ENCODE measurements around the gene NANS. TPM values are rescaled to one million over a fixed set of nuclear protein-coding genes. Genes with fewer than 3 reads are reported as not detected.

The NANS gene
- total RNA-seq, 4 donors from 2014 or later = 46.2 to 72.0 (median 58.4) TPM

DNA sequence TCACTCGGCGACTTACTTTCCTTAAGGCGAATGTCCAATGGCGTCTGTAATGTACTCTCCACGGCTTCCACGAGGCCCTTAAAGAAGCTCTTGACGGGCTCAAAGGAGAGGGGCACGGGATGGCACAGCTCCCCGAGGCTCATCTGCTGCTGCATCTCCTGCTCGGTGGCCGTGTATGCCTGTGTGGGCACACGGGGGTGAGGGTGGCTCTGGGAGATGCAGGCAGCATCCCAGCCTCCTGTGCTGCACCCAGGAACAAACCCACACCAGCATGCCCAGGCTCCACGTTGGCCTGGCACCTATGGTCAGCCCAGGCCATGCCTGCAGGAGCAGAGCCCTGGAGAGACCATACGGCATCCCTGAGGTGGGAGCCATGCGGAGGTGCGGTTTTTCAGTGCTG, 38.3 kb downstream of the NANS start:
- no peaks in the 10 kb centered on the region for H3K9me3 ChIP-seq
- WGBS, 2 donors = 91 to 96% methylated on average over 11 to 16 of the region's 16 CpGs
- intact Hi-C loops (cut with DNase I) = no loop called here
- TF ChIP-seq POLR2A (IDR thresholded peaks at IDR 0.05) = no peak
- TF ChIP-seq, protein P1, sequence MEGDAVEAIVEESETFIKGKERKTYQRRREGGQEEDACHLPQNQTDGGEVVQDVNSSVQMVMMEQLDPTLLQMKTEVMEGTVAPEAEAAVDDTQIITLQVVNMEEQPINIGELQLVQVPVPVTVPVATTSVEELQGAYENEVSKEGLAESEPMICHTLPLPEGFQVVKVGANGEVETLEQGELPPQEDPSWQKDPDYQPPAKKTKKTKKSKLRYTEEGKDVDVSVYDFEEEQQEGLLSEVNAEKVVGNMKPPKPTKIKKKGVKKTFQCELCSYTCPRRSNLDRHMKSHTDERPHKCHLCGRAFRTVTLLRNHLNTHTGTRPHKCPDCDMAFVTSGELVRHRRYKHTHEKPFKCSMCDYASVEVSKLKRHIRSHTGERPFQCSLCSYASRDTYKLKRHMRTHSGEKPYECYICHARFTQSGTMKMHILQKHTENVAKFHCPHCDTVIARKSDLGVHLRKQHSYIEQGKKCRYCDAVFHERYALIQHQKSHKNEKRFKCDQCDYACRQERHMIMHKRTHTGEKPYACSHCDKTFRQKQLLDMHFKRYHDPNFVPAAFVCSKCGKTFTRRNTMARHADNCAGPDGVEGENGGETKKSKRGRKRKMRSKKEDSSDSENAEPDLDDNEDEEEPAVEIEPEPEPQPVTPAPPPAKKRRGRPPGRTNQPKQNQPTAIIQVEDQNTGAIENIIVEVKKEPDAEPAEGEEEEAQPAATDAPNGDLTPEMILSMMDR (IDR thresholded peaks at IDR 0.05) = no peak
- peaks cover 19 to 39% (median 26%) of the 10 kb centered on the region in 3 donors for H3K4me1 ChIP-seq
- H3K27ac ChIP-seq = no peak overlapping the region
- no peaks in the 10 kb centered on the region for H3K27me3 ChIP-seq
- no peak overlapping the region for H3K4me3 ChIP-seq
- H3K36me3 ChIP-seq = peaks cover 5 to 37% (median 6%) of the 10 kb centered on the region in 3 donors
- no peak for DNase-seq

DNA sequence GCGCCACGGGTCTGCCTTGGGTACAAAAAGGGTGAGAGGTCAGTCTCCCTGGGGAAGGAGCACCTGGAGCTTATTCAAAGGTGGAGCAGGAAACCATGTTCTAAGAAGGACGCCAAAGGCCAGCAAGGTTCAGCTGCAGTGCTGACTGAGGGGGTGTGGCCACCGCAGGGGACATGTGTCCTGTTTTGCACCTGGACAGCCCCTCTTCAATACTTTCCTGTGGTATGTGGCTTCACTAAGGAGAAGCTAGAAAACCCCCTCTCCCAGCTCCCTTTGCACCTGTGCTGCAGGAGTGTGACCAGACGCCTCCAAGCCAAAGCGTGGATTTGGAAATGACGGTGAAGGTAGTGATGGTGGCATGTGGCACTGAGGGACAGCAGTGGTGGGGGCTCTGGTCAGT, 38.9 kb downstream of the NANS start:
- intact Hi-C loops (cut with DNase I) = no loop called here
- 87 to 95% methylated on average over 4 of the region's 7 CpGs for WGBS, 2 donors
- Histone ChIP-seq H3K4me3 (no peak overlapping the region), H3K36me3 (peaks cover 5 to 37% (median 6%) of the 10 kb centered on the region in 3 donors), H3K27ac (no peak overlapping the region), H3K9me3 (no peaks in the 10 kb centered on the region), H3K27me3 (no peaks in the 10 kb centered on the region), H3K4me1 (peaks cover 19 to 45% (median 26%) of the 10 kb centered on the region in 3 donors)
- TF ChIP-seq POLR2A (IDR thresholded peaks at IDR 0.05) = no peak
- TF ChIP-seq, protein P1 (IDR thresholded peaks at IDR 0.05) = no peak
- no peak for DNase-seq

DNA sequence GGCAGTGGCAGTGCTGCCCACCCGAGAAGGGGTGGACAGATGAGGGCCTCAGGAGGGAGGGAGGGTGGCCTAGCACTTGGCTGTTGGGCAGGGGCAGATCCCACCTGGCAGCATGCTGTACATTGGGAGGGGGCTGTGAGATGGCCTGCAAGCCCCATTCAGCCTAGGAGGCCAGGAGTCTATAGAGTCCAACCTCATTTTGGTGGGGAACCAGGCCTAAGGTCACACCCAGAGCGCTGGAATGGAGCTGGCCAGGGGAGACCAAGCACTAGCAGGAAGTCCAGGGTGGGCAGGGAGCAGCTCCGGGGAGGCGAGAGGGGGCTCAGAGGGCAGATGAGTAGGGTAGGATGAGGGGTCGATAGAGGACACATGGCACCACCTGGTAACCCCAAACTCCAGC, 39.6 kb downstream of the NANS start:
- peaks cover 5 to 37% (median 6%) of the 10 kb centered on the region in 3 donors for H3K36me3 ChIP-seq

DNA sequence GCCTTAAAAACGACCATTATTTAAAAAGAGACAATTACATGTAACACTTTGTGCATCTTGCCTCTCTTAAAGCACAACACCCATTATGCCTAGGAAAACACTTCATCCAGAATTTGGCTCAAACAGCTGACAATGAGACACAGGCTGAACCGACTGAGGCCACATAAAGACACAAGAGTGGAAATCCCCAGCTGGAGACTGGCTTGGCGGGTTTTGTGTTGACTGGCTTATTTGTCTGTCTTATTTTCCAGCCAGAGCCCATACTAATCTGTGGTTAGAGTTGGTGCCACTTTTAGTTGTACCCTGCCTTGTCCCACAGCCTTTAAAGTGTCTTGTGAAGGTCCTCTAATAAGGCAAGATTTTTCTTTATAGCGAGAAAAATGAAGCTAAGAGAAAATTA, 41.3 kb downstream of the NANS start:
- H3K27me3 ChIP-seq = no peaks in the 10 kb centered on the region
- 32 to 55% methylated on average over 3 to 4 of the region's 4 CpGs for WGBS, 2 donors
- no peaks in the 10 kb centered on the region for H3K9me3 ChIP-seq
- no peak for DNase-seq
- no peak overlapping the region for H3K4me3 ChIP-seq
- peak overlapping the region; percentile 58 to 88 (median 81) for H3K27ac ChIP-seq
- intact Hi-C loops (cut with DNase I) = no loop called here
- H3K4me1 ChIP-seq = peaks cover 22 to 60% (median 26%) of the 10 kb centered on the region in 3 donors
- no peak for TF ChIP-seq POLR2A (IDR thresholded peaks at IDR 0.05)
- TF ChIP-seq, protein P1 (IDR thresholded peaks at IDR 0.05) = no peak
- H3K36me3 ChIP-seq = peaks cover 5 to 37% (median 6%) of the 10 kb centered on the region in 3 donors

More for the DNA sequence above, 39.6 kb downstream of the NANS start:
- Histone ChIP-seq H3K27ac (no peak overlapping the region), H3K9me3 (no peaks in the 10 kb centered on the region), H3K4me3 (no peak overlapping the region), H3K4me1 (peaks cover 19 to 52% (median 26%) of the 10 kb centered on the region in 3 donors), H3K27me3 (no peaks in the 10 kb centered on the region)
- no peak for TF ChIP-seq POLR2A (IDR thresholded peaks at IDR 0.05)
- TF ChIP-seq, protein P1 (IDR thresholded peaks at IDR 0.05) = no peak
- DNase-seq = no peak
- intact Hi-C loops (cut with DNase I) = no loop called here
- 86 to 100% methylated on average over 4 of the region's 5 CpGs for WGBS, 2 donors

DNA sequence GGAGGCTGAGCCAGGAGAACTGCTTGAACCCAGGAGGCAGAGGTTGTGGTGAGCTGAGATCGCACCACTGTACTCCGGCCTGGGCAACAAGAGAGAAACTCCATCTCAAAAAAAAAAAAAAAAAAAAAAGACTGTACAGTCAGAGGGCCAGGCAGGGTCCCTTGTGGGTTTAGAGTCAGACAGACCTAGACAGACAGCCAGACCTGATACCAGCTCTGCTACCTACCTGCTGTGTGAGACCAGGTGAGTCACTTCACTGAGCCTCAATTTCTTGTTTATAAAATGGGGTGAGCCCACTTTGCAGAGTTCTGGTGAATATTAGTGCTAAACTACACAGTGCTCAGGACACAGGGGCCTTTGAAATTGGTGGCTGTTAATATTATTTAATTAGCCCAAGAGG, 42.8 kb downstream of the NANS start:
- intact Hi-C loops (cut with DNase I) = no loop called here
- Histone ChIP-seq H3K36me3 (peaks cover 2 to 26% (median 6%) of the 10 kb centered on the region in 3 donors), H3K4me3 (no peak overlapping the region), H3K27me3 (no peaks in the 10 kb centered on the region), H3K27ac (peak overlapping the region; percentile 60 to 88 (median 81)), H3K4me1 (peaks cover 24 to 70% (median 26%) of the 10 kb centered on the region in 3 donors), H3K9me3 (no peaks in the 10 kb centered on the region)
- no peak for DNase-seq
- whole genome bisulfite sequencing, 2 donors = 50 to 75% methylated on average over 2 of the region's 2 CpGs
- TF ChIP-seq, protein P1 (IDR thresholded peaks at IDR 0.05) = no peak
- no peak for TF ChIP-seq POLR2A (IDR thresholded peaks at IDR 0.05)

All from esophagus squamous epithelium (tissue), 5 donors.